HG02798 (cell line): Measurements from ENCODE around the gene SPTLC2.

Experiments used
- ATAC-seq: cut with Tn5 transposase; IDR thresholded peaks from one replicate; pipeline ENCODE4 v1.9.1; 2021; ENCODE audit warnings: mild to moderate bottlenecking; ENCODE audit not compliant: unreplicated experiment, poor library complexity

SPTLC2 gene

DNA sequence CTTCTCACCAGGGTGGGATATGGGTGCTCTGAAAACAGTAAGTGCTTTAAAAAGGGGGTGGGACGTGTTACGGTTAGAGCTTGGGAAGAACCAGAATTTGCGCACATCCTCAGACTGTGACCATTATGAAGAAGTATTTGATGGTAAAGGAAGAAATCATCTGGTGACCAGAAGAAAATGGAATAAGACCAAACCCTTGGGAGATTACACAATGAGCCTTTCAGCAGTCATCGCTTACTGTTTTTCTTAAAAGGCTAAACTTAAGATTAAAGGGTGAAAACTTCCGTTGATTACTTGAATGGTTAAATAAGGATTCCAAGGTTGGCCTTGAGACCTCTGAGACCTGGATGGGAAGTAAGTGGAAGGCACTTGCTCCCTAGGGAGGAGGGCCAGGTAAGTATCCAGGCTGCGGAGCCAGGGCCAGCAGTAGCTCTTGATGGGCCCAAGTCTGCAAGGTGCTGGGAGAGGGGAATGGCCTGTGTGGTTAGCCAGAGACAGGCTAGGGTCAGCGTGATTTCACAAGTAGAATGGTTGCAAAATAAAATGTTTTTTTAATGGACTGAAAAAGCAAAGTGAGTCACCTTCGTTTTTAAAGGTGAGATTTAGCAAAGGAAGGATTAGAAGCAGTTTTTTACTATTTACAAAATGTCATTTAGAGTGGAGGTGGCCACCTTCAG lies 104.8 kb downstream of the SPTLC2 start:
- no peak for ATAC-seq

DNA sequence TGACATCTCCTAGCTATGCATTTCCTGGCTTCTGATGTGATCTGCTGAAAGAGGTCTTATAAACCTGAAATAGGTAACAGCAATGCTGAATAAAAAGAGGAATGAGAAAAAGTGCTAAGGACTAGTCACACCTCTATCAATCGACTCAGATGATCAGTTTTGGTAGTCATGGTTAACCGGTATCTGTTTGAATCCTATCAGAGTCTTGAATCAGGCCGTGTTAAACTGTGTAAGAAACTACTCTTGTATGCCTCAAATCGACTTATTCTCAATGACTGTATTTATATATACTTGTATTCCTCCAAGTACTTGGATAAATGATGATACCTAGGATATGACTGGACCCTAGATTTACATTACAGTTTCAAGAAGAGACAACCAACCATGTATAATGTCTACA lies 107.1 kb downstream of the SPTLC2 start:
- no peak for ATAC-seq

DNA sequence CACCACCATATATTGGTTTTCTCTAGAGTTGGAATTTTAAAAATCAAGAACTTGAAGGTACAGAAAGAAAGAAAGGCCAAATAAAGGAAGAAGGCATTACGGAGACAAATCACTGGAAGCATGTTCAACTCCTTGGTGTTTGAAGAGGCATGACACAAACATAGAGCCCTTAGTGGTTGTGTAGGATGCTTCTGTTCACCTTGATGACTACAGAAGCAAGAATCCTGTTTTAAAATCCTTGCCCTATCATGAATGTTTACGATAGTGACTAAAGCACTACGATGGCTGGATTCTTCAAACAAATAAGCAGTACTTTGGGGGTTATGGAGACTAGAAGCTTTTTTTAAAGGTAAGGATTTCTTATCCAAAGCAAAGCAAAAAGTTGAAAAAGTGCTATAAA lies 107.6 kb downstream of the SPTLC2 start:
- no peak for ATAC-seq

DNA sequence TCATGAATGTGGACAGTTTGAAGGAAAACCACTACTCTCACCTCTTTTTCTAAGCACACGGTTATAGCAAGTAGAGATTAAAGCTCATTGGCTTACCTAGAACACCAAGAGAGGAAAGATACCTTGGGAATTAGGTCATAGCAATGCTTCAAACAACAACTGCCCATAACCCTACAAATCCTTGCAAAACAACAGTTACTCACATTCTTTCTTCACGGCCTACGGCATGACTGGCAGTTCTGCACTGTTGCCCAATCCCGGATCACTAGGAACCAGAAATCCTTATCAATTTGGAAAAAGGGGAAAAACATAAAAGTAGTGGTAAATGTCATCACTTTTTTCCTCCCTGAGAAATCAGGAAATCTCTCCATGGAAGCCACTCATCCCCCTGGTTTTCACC lies 108.2 kb downstream of the SPTLC2 start:
- ATAC-seq, result no peak

DNA sequence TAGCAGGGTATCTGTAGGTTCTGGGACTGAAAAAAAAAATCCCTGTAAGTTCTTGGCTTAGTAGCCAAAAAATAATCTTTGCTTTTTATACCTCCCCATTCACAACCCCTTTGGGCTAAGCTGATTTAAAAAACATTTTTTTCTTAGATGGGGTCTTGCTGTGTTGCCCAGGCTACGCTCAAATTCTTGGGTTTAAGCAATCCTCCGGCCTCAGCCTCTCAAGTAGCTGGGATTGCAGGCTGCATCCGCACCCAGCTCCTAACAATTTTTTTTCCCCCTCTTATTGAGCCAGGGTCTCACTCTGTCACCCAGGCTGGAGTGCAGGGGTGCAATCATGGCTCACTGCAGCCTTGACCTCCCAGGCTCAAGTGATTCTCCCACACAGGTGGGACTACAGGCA lies 108.7 kb downstream of the SPTLC2 start:
- ATAC-seq, result no peak

DNA sequence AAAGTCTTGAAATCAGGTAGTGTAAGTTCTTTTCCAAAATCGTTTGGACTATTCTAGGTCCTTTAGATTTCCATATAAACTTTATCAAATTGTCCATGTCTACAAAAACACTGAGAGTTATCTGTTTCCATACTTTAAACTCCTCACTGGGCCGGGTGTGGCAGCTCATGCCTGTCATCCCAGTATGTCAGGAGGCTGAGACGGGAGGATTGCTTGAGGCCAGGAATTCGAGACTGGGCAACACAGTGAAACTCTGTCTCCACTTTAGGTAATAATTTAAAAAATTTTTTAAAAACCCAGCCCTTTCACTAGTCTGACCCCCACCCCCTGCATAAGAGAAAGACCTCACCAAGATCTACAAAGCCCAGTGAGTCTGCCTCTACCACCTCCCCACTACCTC lies 111.4 kb downstream of the SPTLC2 start:
- ATAC-seq, result no peak

DNA sequence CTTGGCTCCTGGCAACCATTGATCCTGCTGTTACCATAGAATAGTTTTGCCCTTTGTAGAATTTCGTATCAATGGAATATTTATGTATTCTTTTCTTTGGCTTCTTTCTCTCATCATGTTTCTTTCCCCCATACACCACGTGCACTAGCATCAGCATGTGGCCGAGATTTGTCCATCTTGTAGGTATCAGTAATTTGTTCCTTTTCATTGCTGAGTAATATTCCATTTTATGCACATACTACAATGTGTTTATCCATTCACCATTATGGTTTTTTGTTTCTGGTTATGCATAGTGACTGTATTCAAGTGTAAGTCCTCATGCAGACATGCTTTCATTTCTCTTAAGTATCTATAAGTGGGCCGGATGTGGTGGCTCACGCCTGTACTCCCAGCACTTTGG lies 113.3 kb downstream of the SPTLC2 start:
- no peak for ATAC-seq

DNA sequence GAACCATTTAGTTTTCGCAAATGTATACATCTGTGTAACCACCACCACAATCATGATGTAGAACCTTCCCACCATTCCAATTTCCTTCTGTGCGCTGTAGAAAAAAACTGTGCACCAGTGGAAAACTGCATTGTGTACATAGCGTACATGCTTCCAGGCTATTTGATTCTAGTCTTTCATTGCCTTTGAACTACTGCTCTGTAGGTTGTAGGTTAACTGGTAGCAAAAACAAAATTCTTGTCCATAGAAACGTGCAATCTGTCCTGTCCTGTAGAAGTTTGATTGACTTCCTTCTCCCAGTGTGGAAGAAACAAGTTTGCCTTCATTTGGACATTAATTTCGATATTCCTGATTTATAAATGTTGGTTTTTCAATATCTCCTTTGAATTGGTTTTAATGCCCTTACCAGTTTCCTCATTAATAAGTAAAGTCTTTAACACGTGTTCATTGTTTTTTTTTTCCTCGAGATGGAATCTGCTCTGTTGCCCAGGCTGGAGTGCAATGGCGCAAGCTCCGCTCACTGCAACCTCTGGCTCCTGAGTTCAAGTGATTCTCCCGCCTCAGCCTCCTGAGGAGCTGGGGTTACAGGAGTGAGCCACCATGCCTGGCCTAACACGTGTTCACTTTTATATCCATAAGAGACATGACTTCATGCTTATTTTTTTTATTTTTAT lies 114.2 kb downstream of the SPTLC2 start:
- no peak for ATAC-seq

DNA sequence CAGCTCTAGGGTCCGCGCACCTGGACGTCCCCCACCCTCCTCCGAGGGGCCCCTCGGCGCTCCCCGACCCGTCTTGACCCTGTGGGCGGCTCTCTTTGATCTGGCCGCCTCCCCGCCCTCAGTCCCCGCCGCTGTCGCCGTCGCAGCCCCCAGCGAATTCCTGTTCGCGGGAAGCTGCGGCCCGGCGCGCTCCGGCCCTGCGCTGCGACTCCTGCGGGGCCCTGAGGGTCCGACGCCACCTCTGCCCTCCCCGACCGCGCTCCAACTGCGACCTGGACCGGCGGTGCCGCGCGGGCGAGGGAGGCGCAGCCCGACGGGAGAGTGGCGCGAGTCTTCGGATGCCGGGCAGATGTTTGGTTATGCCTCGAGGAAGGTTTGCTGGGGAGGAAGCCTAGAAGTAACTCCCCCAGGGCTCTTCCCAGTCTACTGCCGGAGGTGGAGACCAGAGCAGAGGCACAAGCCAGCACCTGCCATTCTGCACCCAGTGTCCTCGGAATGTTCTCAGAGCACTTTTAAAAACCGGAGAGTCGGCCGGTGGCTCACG lies 117.4 kb downstream of the SPTLC2 start:
- ATAC-seq, result peak; percentile 26

DNA sequence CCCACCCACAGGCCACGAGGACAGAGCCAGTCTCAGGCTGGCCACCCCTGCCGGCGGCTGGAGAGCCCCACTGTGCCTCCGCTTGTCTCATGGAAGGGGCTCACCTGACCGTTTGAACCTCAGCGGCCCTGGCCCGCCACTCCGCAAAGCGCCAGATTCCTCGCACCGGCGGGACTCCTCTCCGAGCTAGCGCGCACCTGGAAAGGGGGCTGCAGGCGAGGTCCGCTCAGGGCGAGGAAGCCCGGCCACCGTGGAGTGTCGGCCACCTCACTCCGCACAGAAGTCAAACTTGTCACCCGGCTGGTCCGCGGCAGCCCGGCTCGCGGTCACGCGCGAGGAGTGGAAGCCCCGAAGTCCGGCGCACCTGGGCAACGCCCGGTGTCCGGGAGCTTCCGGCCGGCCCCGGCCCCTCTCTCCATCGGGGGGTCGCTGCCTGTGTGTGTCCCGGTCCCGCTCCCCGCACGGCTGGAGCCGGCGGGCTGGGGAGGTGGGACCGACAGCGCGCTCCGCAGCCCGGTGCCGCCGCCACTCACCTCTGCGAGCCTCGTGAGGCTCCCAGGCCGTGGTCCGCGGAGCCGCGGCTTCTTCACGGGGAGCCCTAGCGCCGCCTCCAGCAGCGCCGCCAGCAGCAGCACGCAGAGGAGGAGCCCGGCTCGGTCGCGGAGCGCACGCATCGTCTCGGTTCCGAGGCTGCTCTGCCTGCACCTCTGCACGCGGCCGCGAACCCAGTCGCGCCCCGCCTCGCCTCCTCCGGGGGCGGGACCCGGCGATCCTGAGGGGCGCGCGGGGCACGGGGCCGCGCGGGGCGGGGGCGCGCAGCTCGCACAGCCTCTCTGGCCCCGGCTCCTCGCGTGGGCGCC lies 118.1 kb downstream of the SPTLC2 start, which contains the start of gene ISM2:
Gene ISM2, minus strand, starts transcription at position 697 of the 860 bp plus-strand sequence. Its CDS starts 23 bp downstream, at position 674.
- peak; percentile 83 for ATAC-seq

DNA sequence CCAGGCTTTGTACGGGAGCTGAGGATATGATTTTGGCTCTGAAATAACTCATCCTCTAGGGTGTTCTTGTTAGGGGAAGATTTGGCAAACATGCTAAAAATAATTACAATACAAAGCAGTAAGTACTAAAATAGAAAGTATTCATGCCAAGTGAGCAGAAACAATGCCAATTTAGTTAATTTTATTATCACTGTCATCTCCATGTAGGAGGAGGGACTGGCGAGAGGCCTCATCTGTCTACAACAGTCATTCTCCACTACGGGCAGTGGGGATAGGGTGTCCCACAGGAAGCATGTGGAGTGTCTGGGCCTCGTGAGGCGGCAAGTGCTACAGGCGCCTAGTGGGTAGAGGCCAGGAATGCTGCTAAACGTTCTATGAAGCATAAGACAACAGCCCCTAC lies 121.1 kb downstream of the SPTLC2 start:
- no peak for ATAC-seq

DNA sequence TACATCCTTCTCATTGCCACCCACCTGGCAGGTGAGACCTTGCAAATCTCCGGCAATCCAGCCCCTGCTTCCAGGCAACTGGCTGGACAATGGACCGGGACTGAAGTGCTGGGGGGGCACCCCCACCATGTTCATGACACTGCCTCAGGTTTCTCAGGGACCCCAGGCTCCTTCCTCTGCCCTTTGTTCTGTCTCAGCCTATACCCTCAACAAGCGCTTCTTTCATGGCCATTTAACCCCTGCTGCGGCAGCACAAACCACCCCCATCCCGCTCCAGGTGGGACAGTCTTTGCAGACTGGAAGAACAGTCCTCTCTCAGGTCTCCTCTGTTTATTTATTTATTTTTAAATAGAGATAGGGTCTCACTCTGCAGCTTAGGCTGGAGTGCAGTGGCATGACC lies 125.4 kb downstream of the SPTLC2 start:
- no peak for ATAC-seq

DNA sequence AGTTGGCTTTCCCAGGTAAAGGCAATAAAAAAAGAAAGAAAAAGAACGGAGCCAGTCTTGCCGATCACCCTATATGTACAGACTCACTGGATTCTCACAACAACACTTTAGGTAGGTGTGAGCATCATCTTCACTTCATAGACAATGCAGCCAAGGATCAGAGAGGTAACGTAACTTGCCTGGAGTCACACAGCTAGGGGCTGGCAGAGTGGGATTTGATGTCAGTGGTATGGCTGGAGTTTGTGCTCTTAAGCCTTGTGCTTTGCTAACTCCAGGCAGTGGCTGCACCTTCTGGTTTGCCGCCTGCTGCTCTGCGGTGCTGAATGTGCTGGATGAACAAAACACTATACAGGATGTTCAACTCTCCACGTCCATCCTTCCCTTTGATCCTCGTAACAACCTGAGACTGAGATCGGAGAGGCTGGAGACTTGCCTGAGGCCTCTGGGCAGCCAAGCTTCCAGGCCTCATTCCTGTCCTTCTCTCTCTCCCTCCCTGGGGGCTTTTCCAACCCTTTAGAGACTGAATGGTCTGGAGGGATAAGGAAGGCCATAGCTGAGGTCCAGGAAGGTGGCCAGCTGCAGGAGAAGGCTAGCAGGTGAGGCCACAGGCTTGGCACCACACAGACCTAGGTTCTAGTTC lies 126.0 kb downstream of the SPTLC2 start:
- ATAC-seq, result no peak

DNA sequence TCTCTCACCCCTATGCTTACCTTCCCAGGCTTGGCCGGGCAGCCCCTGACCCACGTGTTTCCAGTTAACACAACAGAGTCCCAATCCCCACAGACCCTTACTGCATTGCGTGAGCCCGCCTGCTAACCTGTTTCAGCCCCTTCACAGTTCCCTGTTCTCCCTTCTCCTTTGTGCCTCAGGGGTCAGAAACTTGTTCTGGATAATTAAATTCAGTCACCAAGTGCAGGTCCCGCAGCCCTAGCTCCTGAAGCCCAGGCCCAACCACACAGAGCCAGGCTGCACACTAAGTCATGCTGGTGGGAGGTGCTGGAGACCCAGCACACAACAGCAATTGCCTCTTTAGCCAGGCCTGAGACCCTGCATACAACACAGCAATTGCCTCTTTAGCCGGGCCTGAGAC lies 127.4 kb downstream of the SPTLC2 start:
- no peak for ATAC-seq

DNA sequence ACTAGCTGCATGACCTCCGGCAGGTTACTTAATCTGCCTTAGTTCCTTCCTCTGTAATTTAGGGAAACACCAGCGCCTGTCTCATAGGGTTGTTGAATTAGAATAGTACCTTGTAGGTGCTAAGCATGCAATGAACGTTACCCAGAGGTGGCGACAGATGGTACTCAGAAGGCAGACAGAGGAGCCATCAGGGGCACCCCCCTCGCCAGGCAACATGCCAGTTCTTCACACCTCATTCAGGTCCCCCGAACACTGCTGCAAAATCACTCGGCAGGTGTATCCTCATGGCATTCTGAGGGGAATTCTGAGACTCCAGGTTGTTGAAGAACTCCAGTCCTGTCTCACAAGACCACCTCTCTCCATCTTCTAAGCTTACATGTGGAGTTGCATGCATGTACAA lies 127.9 kb downstream of the SPTLC2 start:
- no peak for ATAC-seq

DNA sequence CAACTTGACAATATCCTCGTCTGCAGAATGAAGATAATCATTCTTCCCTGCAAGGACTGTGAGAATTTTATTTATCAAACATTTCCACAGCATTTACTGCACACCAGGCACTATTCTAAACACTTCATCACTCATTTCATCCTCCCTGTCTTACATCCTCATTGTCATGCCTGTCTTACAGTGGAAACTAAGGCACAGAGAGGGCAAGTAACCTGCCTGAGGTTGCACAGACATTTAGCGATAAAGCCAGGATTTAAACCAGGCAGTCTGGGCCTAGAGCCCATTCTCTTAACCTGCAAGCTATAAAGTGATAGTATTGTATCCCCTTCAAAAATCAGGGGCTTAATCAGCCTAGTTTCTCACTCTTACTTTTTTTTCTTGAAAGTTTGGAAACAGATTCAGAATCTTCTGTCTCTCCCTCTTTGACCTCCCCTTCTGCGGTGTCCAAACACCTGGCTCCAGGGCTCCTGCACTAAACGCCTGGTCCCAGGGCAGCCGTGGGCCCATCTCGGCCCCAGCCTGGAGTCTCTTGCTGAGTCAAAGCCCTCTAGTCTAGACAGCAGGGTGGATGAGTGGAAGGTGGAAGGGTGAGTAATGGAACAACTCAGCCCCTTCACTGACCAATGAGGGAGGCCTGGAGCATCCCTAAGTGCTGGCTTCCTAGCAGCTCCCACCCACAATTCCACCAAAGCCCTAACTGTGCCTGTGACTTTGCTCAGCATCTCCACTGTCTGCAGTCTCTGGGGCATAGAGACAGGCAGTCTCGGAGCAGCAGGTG lies 130.3 kb downstream of the SPTLC2 start:
- ATAC-seq, result no peak

DNA sequence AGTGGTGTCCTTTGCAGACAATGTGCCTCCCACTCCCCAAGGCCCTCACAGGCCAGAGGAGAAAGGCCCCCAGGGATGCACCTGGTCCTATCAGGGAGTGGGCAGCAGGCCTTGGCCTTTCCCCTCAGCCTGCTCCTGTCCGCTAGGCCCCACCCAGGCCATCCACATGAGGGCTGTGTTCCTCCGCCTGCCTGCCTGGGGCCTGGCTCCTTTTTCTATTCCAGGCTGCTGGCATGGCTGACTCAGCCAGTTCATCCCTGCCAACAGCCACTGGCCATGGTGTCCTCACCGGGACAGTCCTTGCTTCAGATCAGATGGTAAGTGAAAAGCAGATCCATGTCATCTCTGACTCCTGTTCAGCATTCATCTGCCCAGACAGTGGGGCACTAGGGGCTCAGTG lies 131.2 kb downstream of the SPTLC2 start:
- ATAC-seq, result no peak

DNA sequence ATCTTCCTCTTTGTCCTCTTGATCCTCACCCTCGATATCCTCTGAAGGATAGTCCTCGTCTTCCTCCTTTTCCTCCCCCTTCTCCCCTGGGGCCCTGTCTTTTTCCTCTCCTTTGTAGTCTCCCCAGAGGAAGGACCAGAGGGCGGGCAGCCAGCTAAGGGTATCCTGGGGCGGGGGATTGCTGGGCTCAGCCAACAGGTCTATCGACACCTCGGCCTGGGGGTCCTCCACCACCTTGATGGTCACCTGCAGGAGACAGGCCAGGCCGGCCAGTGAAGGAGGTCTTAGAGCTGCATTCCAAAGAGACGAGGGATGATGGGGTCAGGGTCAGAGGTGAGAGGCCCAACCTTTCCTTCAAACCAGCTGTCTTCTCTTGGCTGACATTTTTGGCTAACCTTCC lies 134.0 kb downstream of the SPTLC2 start:
- ATAC-seq, result no peak

DNA sequence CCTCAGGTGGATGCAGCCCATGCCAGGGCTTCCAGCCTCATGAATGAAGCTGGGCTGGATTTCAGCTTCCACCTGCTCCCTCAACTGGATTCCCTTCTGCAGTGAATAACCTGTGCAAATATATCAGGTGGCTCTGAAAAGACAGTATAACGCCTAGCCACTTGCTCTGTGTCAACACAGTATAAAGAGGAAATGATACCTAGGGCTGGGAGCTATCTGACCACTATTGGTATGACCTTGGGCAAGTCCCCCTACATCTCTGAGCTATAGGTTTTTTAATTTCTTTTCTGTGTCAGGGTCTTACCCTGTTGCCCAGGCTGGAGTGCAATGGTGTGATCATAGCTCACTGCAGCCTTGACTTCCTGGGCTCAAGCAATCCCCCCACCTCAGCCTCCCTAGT lies 137.6 kb downstream of the SPTLC2 start:
- ATAC-seq, result peak; percentile 84

DNA sequence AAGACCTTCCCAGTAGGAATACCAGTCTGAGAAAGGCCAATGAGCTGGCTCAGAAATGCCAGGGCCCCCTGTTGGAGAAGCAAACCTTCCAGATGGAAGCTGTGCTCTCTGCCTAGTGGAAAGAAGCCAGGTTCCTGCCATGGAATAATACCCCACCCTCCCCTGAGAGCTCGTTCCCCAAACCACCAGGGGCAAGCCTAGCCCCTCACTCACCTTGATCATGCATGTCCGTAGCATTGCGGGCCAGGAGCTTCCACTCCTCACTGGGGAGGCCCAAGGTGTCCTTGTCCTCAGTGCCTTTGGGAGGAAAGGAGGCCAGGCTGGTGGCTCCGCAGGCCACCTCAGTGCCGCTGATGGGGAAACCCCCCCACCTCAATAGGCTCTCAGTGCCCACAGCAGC lies 138.4 kb downstream of the SPTLC2 start:
- ATAC-seq, result no peak
